ENCODE measurements around the gene SLMAP. TPM values are rescaled to one million over a fixed set of nuclear protein-coding genes. Genes with fewer than 3 reads are reported as not detected.

The SLMAP gene
- total RNA-seq, 1 donor from 2014 or later, result 53.2 TPM

GRCh38 chr3:57838627-57839026 is 82.5 kb downstream of the SLMAP start:
- Histone ChIP-seq H3K27ac (ENCODE audit: low read depth, low read length) (no peak overlapping the region), H3K36me3 (ENCODE audit: control insufficient read depth in 3 of 3, insufficient read depth in 3 of 3, low read length in 3 of 3) (no peaks in the 10 kb centered on the region), H3K9me3 (ENCODE audit: control insufficient read depth in 3 of 3, low read length in 3 of 3) (no peaks in the 10 kb centered on the region), H3K27me3 (ENCODE audit: control insufficient read depth in 3 of 3, insufficient read depth in 3 of 3, low read length in 3 of 3) (no peaks in the 10 kb centered on the region), H3K4me1 (ENCODE audit: control insufficient read depth in 3 of 3, insufficient read depth in 3 of 3, low read length in 3 of 3) (no peaks in the 10 kb centered on the region), H3K4me3 (ENCODE audit: low read length in 3 of 3) (no peak overlapping the region), H3K9ac (ENCODE audit: low read depth in 1 of 3, low read length in 3 of 3) (no peak overlapping the region)

- Histone ChIP-seq H3K27ac (ENCODE audit: low read depth, low read length) (no peak overlapping the region), H3K27me3 (ENCODE audit: control insufficient read depth in 3 of 3, insufficient read depth in 3 of 3, low read length in 3 of 3) (no peaks in the 10 kb centered on the region), H3K9ac (ENCODE audit: low read depth in 1 of 3, low read length in 3 of 3) (no peak overlapping the region), H3K9me3 (ENCODE audit: control insufficient read depth in 3 of 3, low read length in 3 of 3) (no peaks in the 10 kb centered on the region), H3K36me3 (ENCODE audit: control insufficient read depth in 3 of 3, insufficient read depth in 3 of 3, low read length in 3 of 3) (no peaks in the 10 kb centered on the region), H3K4me1 (ENCODE audit: control insufficient read depth in 3 of 3, insufficient read depth in 3 of 3, low read length in 3 of 3) (no peaks in the 10 kb centered on the region), H3K4me3 (ENCODE audit: low read length in 3 of 3) (no peak overlapping the region)
These were observed 84.4 kb downstream of the SLMAP start for GRCh38 chr3:57840473-57840872.

- no peak overlapping the region for H3K9ac ChIP-seq (ENCODE audit: low read depth in 1 of 3, low read length in 3 of 3)
- no peaks in the 10 kb centered on the region for H3K27me3 ChIP-seq (ENCODE audit: control insufficient read depth in 3 of 3, insufficient read depth in 3 of 3, low read length in 3 of 3)
- no peaks in the 10 kb centered on the region for H3K9me3 ChIP-seq (ENCODE audit: control insufficient read depth in 3 of 3, low read length in 3 of 3)
- no peak overlapping the region for H3K27ac ChIP-seq (ENCODE audit: low read depth, low read length)
- no peak overlapping the region for H3K4me3 ChIP-seq (ENCODE audit: low read length in 3 of 3)
- H3K36me3 ChIP-seq (ENCODE audit: control insufficient read depth in 3 of 3, insufficient read depth in 3 of 3, low read length in 3 of 3), result no peaks in the 10 kb centered on the region
- no peaks in the 10 kb centered on the region for H3K4me1 ChIP-seq (ENCODE audit: control insufficient read depth in 3 of 3, insufficient read depth in 3 of 3, low read length in 3 of 3)
These were observed 85.7 kb downstream of the SLMAP start for GRCh38 chr3:57841818-57842217.

- Histone ChIP-seq H3K9ac (ENCODE audit: low read depth in 1 of 3, low read length in 3 of 3) (no peak overlapping the region), H3K9me3 (ENCODE audit: control insufficient read depth in 3 of 3, low read length in 3 of 3) (no peaks in the 10 kb centered on the region), H3K4me3 (ENCODE audit: low read length in 3 of 3) (no peak overlapping the region), H3K4me1 (ENCODE audit: control insufficient read depth in 3 of 3, insufficient read depth in 3 of 3, low read length in 3 of 3) (no peaks in the 10 kb centered on the region), H3K27ac (ENCODE audit: low read depth, low read length) (no peak overlapping the region), H3K27me3 (ENCODE audit: control insufficient read depth in 3 of 3, insufficient read depth in 3 of 3, low read length in 3 of 3) (no peaks in the 10 kb centered on the region), H3K36me3 (ENCODE audit: control insufficient read depth in 3 of 3, insufficient read depth in 3 of 3, low read length in 3 of 3) (peaks cover 0 to 3% (median 0%) of the 10 kb centered on the region in 3 donors)
These were observed 92.1 kb downstream of the SLMAP start for GRCh38 chr3:57848177-57848738.

- no peak overlapping the region for H3K4me3 ChIP-seq (ENCODE audit: low read length in 3 of 3)
- H3K27me3 ChIP-seq (ENCODE audit: control insufficient read depth in 3 of 3, insufficient read depth in 3 of 3, low read length in 3 of 3), result no peaks in the 10 kb centered on the region
- H3K27ac ChIP-seq (ENCODE audit: low read depth, low read length), result no peak overlapping the region
- H3K36me3 ChIP-seq (ENCODE audit: control insufficient read depth in 3 of 3, insufficient read depth in 3 of 3, low read length in 3 of 3), result peaks cover 0 to 7% (median 0%) of the 10 kb centered on the region in 3 donors
- H3K9me3 ChIP-seq (ENCODE audit: control insufficient read depth in 3 of 3, low read length in 3 of 3), result no peaks in the 10 kb centered on the region
- H3K9ac ChIP-seq (ENCODE audit: low read depth in 1 of 3, low read length in 3 of 3), result no peak overlapping the region
- H3K4me1 ChIP-seq (ENCODE audit: control insufficient read depth in 3 of 3, insufficient read depth in 3 of 3, low read length in 3 of 3), result no peaks in the 10 kb centered on the region
These were observed 95.2 kb downstream of the SLMAP start for GRCh38 chr3:57851304-57851703.

GRCh38 chr3:57852896-57853295 is 96.8 kb downstream of the SLMAP start:
- no peaks in the 10 kb centered on the region for H3K27me3 ChIP-seq (ENCODE audit: control insufficient read depth in 3 of 3, insufficient read depth in 3 of 3, low read length in 3 of 3)
- no peak overlapping the region for H3K9ac ChIP-seq (ENCODE audit: low read depth in 1 of 3, low read length in 3 of 3)
- H3K4me3 ChIP-seq (ENCODE audit: low read length in 3 of 3), result no peak overlapping the region
- no peaks in the 10 kb centered on the region for H3K9me3 ChIP-seq (ENCODE audit: control insufficient read depth in 3 of 3, low read length in 3 of 3)
- no peaks in the 10 kb centered on the region for H3K4me1 ChIP-seq (ENCODE audit: control insufficient read depth in 3 of 3, insufficient read depth in 3 of 3, low read length in 3 of 3)
- H3K27ac ChIP-seq (ENCODE audit: low read depth, low read length), result no peak overlapping the region
- H3K36me3 ChIP-seq (ENCODE audit: control insufficient read depth in 3 of 3, insufficient read depth in 3 of 3, low read length in 3 of 3), result peaks cover 0 to 8% (median 4%) of the 10 kb centered on the region in 3 donors

- H3K27me3 ChIP-seq (ENCODE audit: control insufficient read depth in 3 of 3, insufficient read depth in 3 of 3, low read length in 3 of 3), result no peaks in the 10 kb centered on the region
- H3K4me3 ChIP-seq (ENCODE audit: low read length in 3 of 3), result no peak overlapping the region
- no peaks in the 10 kb centered on the region for H3K4me1 ChIP-seq (ENCODE audit: control insufficient read depth in 3 of 3, insufficient read depth in 3 of 3, low read length in 3 of 3)
- no peak overlapping the region for H3K9ac ChIP-seq (ENCODE audit: low read depth in 1 of 3, low read length in 3 of 3)
- no peak overlapping the region for H3K27ac ChIP-seq (ENCODE audit: low read depth, low read length)
- H3K9me3 ChIP-seq (ENCODE audit: control insufficient read depth in 3 of 3, low read length in 3 of 3), result no peaks in the 10 kb centered on the region
- peaks cover 0 to 22% (median 16%) of the 10 kb centered on the region in 3 donors for H3K36me3 ChIP-seq (ENCODE audit: control insufficient read depth in 3 of 3, insufficient read depth in 3 of 3, low read length in 3 of 3)
These were observed 99.2 kb downstream of the SLMAP start for GRCh38 chr3:57855281-57855680.

GRCh38 chr3:57855943-57856342 is 99.8 kb downstream of the SLMAP start:
- no peak overlapping the region for H3K27ac ChIP-seq (ENCODE audit: low read depth, low read length)
- H3K36me3 ChIP-seq (ENCODE audit: control insufficient read depth in 3 of 3, insufficient read depth in 3 of 3, low read length in 3 of 3), result peaks cover 0 to 25% (median 20%) of the 10 kb centered on the region in 3 donors
- no peaks in the 10 kb centered on the region for H3K27me3 ChIP-seq (ENCODE audit: control insufficient read depth in 3 of 3, insufficient read depth in 3 of 3, low read length in 3 of 3)
- H3K9me3 ChIP-seq (ENCODE audit: control insufficient read depth in 3 of 3, low read length in 3 of 3), result no peaks in the 10 kb centered on the region
- no peaks in the 10 kb centered on the region for H3K4me1 ChIP-seq (ENCODE audit: control insufficient read depth in 3 of 3, insufficient read depth in 3 of 3, low read length in 3 of 3)
- H3K9ac ChIP-seq (ENCODE audit: low read depth in 1 of 3, low read length in 3 of 3), result no peak overlapping the region
- no peak overlapping the region for H3K4me3 ChIP-seq (ENCODE audit: low read length in 3 of 3)

GRCh38 chr3:57856675-57857074 is 100.6 kb downstream of the SLMAP start:
- Histone ChIP-seq H3K4me3 (ENCODE audit: low read length in 3 of 3) (no peak overlapping the region), H3K36me3 (ENCODE audit: control insufficient read depth in 3 of 3, insufficient read depth in 3 of 3, low read length in 3 of 3) (peaks cover 0 to 26% (median 25%) of the 10 kb centered on the region in 3 donors), H3K27me3 (ENCODE audit: control insufficient read depth in 3 of 3, insufficient read depth in 3 of 3, low read length in 3 of 3) (no peaks in the 10 kb centered on the region), H3K9me3 (ENCODE audit: control insufficient read depth in 3 of 3, low read length in 3 of 3) (no peaks in the 10 kb centered on the region), H3K9ac (ENCODE audit: low read depth in 1 of 3, low read length in 3 of 3) (no peak overlapping the region), H3K4me1 (ENCODE audit: control insufficient read depth in 3 of 3, insufficient read depth in 3 of 3, low read length in 3 of 3) (no peaks in the 10 kb centered on the region), H3K27ac (ENCODE audit: low read depth, low read length) (no peak overlapping the region)

GRCh38 chr3:57862894-57863293 is 106.8 kb downstream of the SLMAP start:
- Histone ChIP-seq H3K36me3 (ENCODE audit: control insufficient read depth in 3 of 3, insufficient read depth in 3 of 3, low read length in 3 of 3) (peaks cover 0 to 39% (median 34%) of the 10 kb centered on the region in 3 donors), H3K9ac (ENCODE audit: low read depth in 1 of 3, low read length in 3 of 3) (no peak overlapping the region), H3K4me1 (ENCODE audit: control insufficient read depth in 3 of 3, insufficient read depth in 3 of 3, low read length in 3 of 3) (no peaks in the 10 kb centered on the region), H3K27me3 (ENCODE audit: control insufficient read depth in 3 of 3, insufficient read depth in 3 of 3, low read length in 3 of 3) (no peaks in the 10 kb centered on the region), H3K4me3 (ENCODE audit: low read length in 3 of 3) (no peak overlapping the region), H3K9me3 (ENCODE audit: control insufficient read depth in 3 of 3, low read length in 3 of 3) (no peaks in the 10 kb centered on the region), H3K27ac (ENCODE audit: low read depth, low read length) (no peak overlapping the region)

Measured in skeletal muscle tissue (tissue), 4 donors.